ENCODE data around the gene PSTPIP1.

- no peak for TF ChIP-seq HOXB6 (CRISPR knock-in tag; IDR thresholded peaks at IDR 0.05; ENCODE audit: borderline replicate concordance)
- TF ChIP-seq, protein P1, sequence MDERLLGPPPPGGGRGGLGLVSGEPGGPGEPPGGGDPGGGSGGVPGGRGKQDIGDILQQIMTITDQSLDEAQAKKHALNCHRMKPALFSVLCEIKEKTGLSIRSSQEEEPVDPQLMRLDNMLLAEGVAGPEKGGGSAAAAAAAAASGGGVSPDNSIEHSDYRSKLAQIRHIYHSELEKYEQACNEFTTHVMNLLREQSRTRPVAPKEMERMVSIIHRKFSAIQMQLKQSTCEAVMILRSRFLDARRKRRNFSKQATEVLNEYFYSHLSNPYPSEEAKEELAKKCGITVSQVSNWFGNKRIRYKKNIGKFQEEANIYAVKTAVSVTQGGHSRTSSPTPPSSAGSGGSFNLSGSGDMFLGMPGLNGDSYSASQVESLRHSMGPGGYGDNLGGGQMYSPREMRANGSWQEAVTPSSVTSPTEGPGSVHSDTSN (CRISPR knock-in tag; IDR thresholded peaks at IDR 0.05; ENCODE audit: low read depth): no peak
- TF ChIP-seq, protein P1 (tag; conservative IDR thresholded peaks at IDR 0.05; ENCODE audit: low read depth): no peak
- TF ChIP-seq HDAC6 (IDR thresholded peaks at IDR 0.05; ENCODE audit: low read depth, low read length): no peak
- TF ChIP-seq CREB5 (CRISPR knock-in tag; IDR thresholded peaks at IDR 0.05): no peak
- TF ChIP-seq BHLHE40 (IDR thresholded peaks at IDR 0.05; ENCODE audit: low read length): no peak
- TF ChIP-seq, protein P2, sequence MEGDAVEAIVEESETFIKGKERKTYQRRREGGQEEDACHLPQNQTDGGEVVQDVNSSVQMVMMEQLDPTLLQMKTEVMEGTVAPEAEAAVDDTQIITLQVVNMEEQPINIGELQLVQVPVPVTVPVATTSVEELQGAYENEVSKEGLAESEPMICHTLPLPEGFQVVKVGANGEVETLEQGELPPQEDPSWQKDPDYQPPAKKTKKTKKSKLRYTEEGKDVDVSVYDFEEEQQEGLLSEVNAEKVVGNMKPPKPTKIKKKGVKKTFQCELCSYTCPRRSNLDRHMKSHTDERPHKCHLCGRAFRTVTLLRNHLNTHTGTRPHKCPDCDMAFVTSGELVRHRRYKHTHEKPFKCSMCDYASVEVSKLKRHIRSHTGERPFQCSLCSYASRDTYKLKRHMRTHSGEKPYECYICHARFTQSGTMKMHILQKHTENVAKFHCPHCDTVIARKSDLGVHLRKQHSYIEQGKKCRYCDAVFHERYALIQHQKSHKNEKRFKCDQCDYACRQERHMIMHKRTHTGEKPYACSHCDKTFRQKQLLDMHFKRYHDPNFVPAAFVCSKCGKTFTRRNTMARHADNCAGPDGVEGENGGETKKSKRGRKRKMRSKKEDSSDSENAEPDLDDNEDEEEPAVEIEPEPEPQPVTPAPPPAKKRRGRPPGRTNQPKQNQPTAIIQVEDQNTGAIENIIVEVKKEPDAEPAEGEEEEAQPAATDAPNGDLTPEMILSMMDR (IDR thresholded peaks at IDR 0.05 in 2 of 3, conservative IDR thresholded peaks at IDR 0.05 in 1 of 3; ENCODE audit: insufficient read depth in 2 of 3, low read depth in 1 of 3, low read length in 3 of 3): no peak
- TF ChIP-seq EP400 (IDR thresholded peaks at IDR 0.05): no peak
- TF ChIP-seq FOXA1 (IDR thresholded peaks at IDR 0.05; ENCODE audit: borderline replicate concordance): no peak
Observed at GRCh38 chr15:77013776-77014131, 18.8 kb downstream of the PSTPIP1 start.

Measured in K562 (cell line).